Posterior cingulate gyrus (tissue), 11 donors: Measurements from ENCODE around the gene SLC35F1.

ENCODE experiments used
- DNase-seq, 10 donors: peaks; one replicate each; pipeline versions ENCODE4 v3.0.0 to v3.0.0-alpha.2; 2020 to 2021; ENCODE audit warnings: mixed read lengths in 3 of 10
- intact Hi-C: fragments of 100-400 bp; cut with DNase I; formaldehyde crosslinking; loops from one replicate; pipeline ENCODE4 v1.15.1; 2023

Gene SLC35F1

GRCh38 chr6:118297821-118298220, 390.8 kb downstream of the SLC35F1 start:
- no peak for DNase-seq
- intact Hi-C loops, result no loop called here

- no peak for DNase-seq
- intact Hi-C loops, result no loop called here
These were observed 391.7 kb downstream of the SLC35F1 start for GRCh38 chr6:118298476-118299427.

- no peak for DNase-seq
- intact Hi-C loops, result no loop called here
These were observed 392.4 kb downstream of the SLC35F1 start for GRCh38 chr6:118299457-118299856.

- DNase-seq, result no peak
- intact Hi-C loops, result no loop called here
These were observed 397.3 kb downstream of the SLC35F1 start for GRCh38 chr6:118304321-118304720.

- intact Hi-C loops, result no loop called here
- no peak for DNase-seq
These were observed 398.0 kb downstream of the SLC35F1 start for GRCh38 chr6:118305081-118305480.

GRCh38 chr6:118306392-118307238, 399.6 kb downstream of the SLC35F1 start:
- no peak for DNase-seq
- intact Hi-C loops, result no loop called here

- no peak for DNase-seq
- intact Hi-C loops, result no loop called here
These were observed 400.5 kb downstream of the SLC35F1 start for GRCh38 chr6:118307581-118307980.

GRCh38 chr6:118309337-118310093, 402.5 kb downstream of the SLC35F1 start:
- no peak for DNase-seq
- intact Hi-C loops, result no loop called here

GRCh38 chr6:118313208-118313607, 406.1 kb downstream of the SLC35F1 start:
- DNase-seq, result no peak
- intact Hi-C loops, result no loop called here

GRCh38 chr6:118313762-118314161, 406.7 kb downstream of the SLC35F1 start:
- intact Hi-C loops, result no loop called here
- no peak for DNase-seq

GRCh38 chr6:118316796-118317384, 409.8 kb downstream of the SLC35F1 start:
- DNase-seq, result no peak
- intact Hi-C loops, result no loop called here

GRCh38 chr6:118317581-118318563, 410.8 kb downstream of the SLC35F1 start:
- DNase-seq, result no peak
- intact Hi-C loops, result no loop called here

GRCh38 chr6:118318648-118319047, 411.6 kb downstream of the SLC35F1 start:
- no peak for DNase-seq
- intact Hi-C loops, result no loop called here

- intact Hi-C loops, result no loop called here
These were observed 412.4 kb downstream of the SLC35F1 start for GRCh38 chr6:118319416-118319815.

GRCh38 chr6:118319894-118320649, 413.0 kb downstream of the SLC35F1 start:
- DNase-seq, result peak in 3 of 10 donors; percentile 22 to 77 (median 37)
- intact Hi-C loops, result no loop called here

More at GRCh38 chr6:118319416-118319815, 412.4 kb downstream of the SLC35F1 start:
- DNase-seq, result no peak

GRCh38 chr6:118320652-118321051, 413.6 kb downstream of the SLC35F1 start:
- no peak for DNase-seq
- intact Hi-C loops, result no loop called here

- no peak for DNase-seq
- intact Hi-C loops, result no loop called here
These were observed 417.1 kb downstream of the SLC35F1 start for GRCh38 chr6:118324116-118324515.

GRCh38 chr6:118325220-118325860, 418.3 kb downstream of the SLC35F1 start:
- DNase-seq, result peak in 6 of 10 donors; percentile 28 to 88 (median 58)
- intact Hi-C loops, result no loop called here
